Measurements from ENCODE around the gene ZBTB2. TPM values are rescaled to one million over a fixed set of nuclear protein-coding genes. Genes with fewer than 3 reads are reported as not detected.

ZBTB2 gene
- total RNA-seq, 4 donors from 2014 or later: 11.4 to 15.1 (median 12.4) TPM

DNA sequence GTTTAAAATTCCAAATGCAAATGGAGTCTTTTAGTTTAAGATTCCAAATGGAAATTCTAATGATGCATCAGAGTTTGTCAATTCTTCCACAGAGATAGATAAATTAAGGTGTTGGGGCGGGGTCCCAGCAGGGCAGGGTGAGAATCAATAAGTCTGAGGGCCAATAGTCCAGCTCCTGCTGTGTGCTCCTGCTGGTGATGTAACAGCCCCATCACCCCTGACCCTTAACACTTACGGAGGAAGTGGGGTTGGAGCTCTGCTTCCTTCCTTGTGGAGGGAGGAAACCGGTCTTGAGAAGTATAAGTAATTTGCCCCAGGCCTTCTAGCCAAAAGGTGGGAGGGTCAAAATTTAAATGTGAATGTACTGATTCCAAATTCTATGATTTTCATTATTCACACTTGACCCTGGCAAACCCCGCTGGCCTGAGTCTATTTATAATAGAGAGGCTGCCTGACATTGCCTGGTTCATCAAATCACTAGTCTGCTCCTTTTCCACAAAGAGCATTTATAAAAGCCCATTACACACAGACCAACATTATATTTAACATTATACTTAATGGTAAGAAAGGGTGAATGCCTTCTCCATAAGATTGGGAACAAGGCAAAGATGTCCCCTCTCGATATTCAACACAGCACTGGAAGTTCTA is 17.2 kb downstream of the ZBTB2 start:
- H3K27ac ChIP-seq: peak overlapping the region in 1 of 4 donors; percentile 14
- ATAC-seq: no peak
- WGBS, 2 donors (ENCODE audit: low coverage in 1 of 2): 72 to 82% methylated on average over 3 to 4 of the region's 5 CpGs
- peaks cover 0 to 41% of the 10 kb centered on the region in 2 donors for H3K36me3 ChIP-seq
- H3K4me3 ChIP-seq: no peak overlapping the region
- TF ChIP-seq POLR2A (IDR thresholded peaks at IDR 0.05) (no peak), POLR2AphosphoS5 (IDR thresholded peaks at IDR 0.05) (no peak), CTCF (IDR thresholded peaks at IDR 0.05) (no peak), EP300 (IDR thresholded peaks at IDR 0.05) (no peak)
- no peaks in the 10 kb centered on the region for H3K27me3 ChIP-seq
- no peaks in the 10 kb centered on the region for H3K9me3 ChIP-seq
- H3K4me1 ChIP-seq: peaks cover 0 to 13% (median 0%) of the 10 kb centered on the region in 3 donors

DNA sequence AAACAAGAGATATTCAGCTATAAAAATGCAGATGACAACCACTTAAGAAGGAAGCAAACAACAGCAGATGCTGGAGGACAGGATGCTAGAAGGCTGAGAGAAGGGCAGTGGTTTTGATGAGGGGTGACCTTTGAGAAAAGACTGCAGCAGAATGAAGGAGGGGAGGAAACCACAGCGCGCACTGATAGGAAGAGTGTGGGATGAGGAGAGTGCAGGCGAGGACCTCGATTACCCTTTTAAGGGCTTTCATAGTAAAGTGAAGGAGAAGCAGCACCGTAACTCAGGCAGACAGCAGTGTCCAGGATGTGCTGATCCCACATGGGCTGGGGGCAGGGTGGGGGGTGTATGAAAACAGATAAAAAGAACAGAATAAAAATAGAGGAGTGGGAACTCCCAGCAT is 19.2 kb downstream of the ZBTB2 start:
- ATAC-seq: no peak
- no peaks in the 10 kb centered on the region for H3K27me3 ChIP-seq
- TF ChIP-seq POLR2A (IDR thresholded peaks at IDR 0.05) (no peak), CTCF (IDR thresholded peaks at IDR 0.05) (no peak), EP300 (IDR thresholded peaks at IDR 0.05) (no peak), POLR2AphosphoS5 (IDR thresholded peaks at IDR 0.05) (no peak)

DNA sequence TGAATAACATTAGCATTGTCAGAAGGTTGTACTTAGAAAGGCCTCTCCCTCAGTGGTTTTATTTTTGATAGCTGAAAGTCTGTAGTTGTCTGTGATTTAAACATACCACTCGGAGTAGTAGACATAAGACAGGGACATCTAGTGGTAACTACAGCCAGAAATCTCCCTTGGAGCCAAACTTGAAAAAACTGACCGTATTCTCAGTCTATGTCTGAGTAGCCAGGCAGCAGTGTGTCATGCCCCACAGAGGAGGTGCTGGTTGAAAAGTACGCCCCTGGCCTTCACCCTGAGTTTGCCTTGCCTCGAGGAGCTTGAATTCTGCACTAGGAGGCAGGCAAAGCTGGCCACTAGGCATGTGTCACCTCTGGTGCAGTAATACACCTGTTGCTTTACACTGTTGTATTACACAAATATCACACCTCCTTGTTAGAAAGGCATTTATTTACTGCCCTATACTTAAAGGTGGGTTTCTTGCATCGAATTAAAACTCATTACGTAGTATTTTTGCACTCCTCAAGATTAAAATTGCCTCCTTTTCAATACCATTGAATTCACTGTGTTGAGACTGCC is 20.8 kb downstream of the ZBTB2 start:
- H3K27ac ChIP-seq: no peak overlapping the region
- peaks cover 0 to 68% of the 10 kb centered on the region in 2 donors for H3K36me3 ChIP-seq
- H3K27me3 ChIP-seq: no peaks in the 10 kb centered on the region
- ATAC-seq: no peak
- WGBS, 2 donors (ENCODE audit: low coverage in 1 of 2): 62 to 63% methylated on average over 5 to 6 of the region's 6 CpGs
- no peak overlapping the region for H3K4me3 ChIP-seq
- TF ChIP-seq CTCF (IDR thresholded peaks at IDR 0.05) (peak in 1 of 4 experiments; percentile 8), POLR2A (IDR thresholded peaks at IDR 0.05) (no peak), EP300 (IDR thresholded peaks at IDR 0.05) (no peak)
- peaks cover 0 to 13% (median 0%) of the 10 kb centered on the region in 3 donors for H3K4me1 ChIP-seq
- H3K9me3 ChIP-seq: no peaks in the 10 kb centered on the region

More for the DNA sequence above, 19.2 kb downstream of the ZBTB2 start:
- H3K9me3 ChIP-seq: no peaks in the 10 kb centered on the region
- H3K36me3 ChIP-seq: peaks cover 0 to 54% of the 10 kb centered on the region in 2 donors
- H3K4me3 ChIP-seq: no peak overlapping the region
- peaks cover 0 to 13% (median 0%) of the 10 kb centered on the region in 3 donors for H3K4me1 ChIP-seq
- WGBS, 2 donors (ENCODE audit: low coverage in 1 of 2): 86 to 100% methylated on average over 4 to 5 of the region's 5 CpGs
- no peak overlapping the region for H3K27ac ChIP-seq

DNA sequence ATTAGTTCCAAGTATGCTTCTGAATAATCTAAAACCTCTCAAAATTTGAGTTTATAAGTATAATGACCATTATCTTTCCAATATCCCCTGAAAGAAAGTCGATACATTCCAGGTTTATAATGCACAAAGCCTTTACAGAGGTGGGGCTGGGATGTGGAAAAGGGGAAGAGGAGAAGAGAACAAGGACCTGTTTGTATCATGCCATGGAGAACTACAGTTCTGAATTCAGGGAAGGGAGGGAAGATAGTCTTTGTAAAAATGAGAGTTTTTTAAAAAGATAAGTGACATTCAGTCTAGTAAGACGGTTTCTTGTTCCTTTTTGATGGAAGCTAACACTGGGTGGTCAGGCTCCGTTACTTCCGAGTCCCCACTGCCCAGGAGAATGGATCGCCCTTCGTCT is 26.1 kb downstream of the ZBTB2 start:
- H3K9me3 ChIP-seq: no peaks in the 10 kb centered on the region
- ATAC-seq: no peak
- no peaks in the 10 kb centered on the region for H3K4me1 ChIP-seq
- H3K27ac ChIP-seq: no peak overlapping the region
- no peak overlapping the region for H3K4me3 ChIP-seq
- 85 to 100% methylated on average over 5 to 6 of the region's 6 CpGs for WGBS, 2 donors (ENCODE audit: low coverage in 1 of 2)
- H3K36me3 ChIP-seq: peaks cover 0 to 69% of the 10 kb centered on the region in 2 donors
- no peaks in the 10 kb centered on the region for H3K27me3 ChIP-seq
- TF ChIP-seq POLR2A (IDR thresholded peaks at IDR 0.05) (no peak), CTCF (IDR thresholded peaks at IDR 0.05) (no peak), EP300 (IDR thresholded peaks at IDR 0.05) (no peak), POLR2AphosphoS5 (IDR thresholded peaks at IDR 0.05) (no peak)

GRCh38 chr6:151359486-151359885 is 31.9 kb downstream of the ZBTB2 start:
- no peak for TF ChIP-seq POLR2A (IDR thresholded peaks at IDR 0.05)
- TF ChIP-seq CTCF (IDR thresholded peaks at IDR 0.05): no peak
- no peak for TF ChIP-seq EP300 (IDR thresholded peaks at IDR 0.05)
- no peak for TF ChIP-seq POLR2AphosphoS5 (IDR thresholded peaks at IDR 0.05)
- Histone ChIP-seq H3K27me3 (no peaks in the 10 kb centered on the region), H3K4me3 (no peak overlapping the region), H3K4me1 (peaks cover 0 to 9% (median 0%) of the 10 kb centered on the region in 3 donors), H3K27ac (no peak overlapping the region), H3K36me3 (peaks cover 0 to 46% of the 10 kb centered on the region in 2 donors), H3K9me3 (no peaks in the 10 kb centered on the region)
- 85 to 91% methylated on average over 1 to 5 of the region's 5 CpGs for WGBS, 2 donors (ENCODE audit: low coverage in 1 of 2)
- ATAC-seq: no peak
